HG03342 (cell line): Measurements from ENCODE around the gene SRRM5.
"Not testable (repeated sequence)": the region's sequence is repeated elsewhere in the genome, so short reads cannot be mapped to it uniquely, and the experiment has no call there.

Experiments
- ATAC-seq: cut with Tn5 transposase; IDR thresholded peaks from one replicate; pipeline ENCODE4 v1.9.1; 2021; ENCODE audit warnings: mild to moderate bottlenecking, moderate library complexity; ENCODE audit not compliant: unreplicated experiment

SRRM5 gene, protein sequence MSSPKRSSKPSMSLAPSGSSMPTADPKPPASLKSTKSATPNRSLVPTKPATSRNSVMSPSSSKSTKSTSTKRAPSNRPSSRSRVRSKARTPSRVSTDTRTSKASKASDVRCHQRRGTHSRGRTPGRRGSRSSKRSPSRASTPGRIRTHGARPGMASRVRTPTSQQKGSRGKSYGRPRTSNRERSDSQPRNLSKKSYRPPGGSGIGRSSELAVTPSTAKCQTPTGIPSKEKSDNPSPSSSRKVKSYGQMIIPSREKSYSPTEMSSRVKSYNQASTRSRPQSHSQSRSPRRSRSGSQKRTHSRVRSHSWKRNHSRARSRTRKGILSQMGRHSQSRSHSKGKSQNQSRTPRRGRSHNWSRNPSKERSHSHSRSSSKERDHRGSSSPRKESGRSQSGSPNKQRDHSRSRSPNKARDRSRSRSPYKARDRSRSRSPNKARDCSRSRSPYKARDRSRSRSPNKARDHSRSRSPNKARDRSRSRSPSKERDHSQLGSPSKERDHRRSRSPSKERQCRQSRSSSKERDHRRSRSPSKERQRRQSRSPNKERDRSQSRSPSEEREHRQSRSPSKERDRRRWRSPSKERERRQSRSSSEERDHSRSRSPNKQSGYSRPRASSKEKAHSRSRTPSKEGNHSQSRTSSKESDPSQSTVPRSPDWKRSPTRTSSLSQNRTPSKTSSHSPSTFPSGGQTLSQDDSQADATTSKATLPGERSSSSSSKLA

DNA sequence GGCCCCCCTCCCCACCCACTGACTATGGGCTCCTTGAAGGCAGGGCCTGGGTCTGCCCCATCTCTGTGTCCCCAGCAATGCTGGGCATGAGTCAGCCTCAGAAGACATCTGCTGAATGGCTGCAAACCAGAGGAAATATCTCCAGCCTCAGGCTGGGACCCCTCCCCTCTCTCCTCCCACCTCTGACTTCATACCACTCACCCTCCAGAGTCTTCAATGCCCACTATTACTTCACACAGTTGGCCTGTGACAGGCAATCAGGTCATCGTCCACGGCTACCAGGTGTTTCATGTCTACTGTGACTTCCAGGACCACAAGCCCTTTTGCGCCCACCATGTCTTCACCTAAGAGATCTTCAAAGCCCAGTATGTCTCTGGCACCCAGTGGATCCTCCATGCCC, at the start of gene SRRM5:
Gene SRRM5 (plus strand): TSS at position 301 of the 400 bp plus-strand sequence. CDS start 34 bp downstream, at position 335.
- no peak for ATAC-seq

DNA sequence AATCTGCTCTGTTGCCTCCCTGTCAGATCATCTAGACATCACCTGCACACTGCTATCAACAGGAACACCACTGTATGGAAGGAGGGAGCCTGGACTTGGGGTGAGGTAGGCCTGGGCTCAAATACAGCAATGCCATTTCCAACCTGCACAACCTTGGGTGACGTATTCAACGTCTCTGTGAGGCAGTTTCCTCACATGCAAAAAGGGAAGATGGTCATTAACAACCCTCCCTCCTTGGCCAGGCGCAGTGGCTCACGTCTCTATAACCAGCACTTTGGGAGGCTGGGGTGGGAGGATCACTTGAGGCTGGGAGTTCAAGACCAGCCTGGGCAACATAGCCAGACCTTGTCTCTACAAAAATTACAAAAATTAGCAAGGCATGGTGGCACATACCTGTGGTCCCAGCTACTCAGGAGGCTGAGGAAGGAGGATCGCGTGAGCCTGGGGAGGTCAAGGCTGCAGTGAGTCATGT, 49.6 kb upstream of the SRRM5 start:
- no peak for ATAC-seq

DNA sequence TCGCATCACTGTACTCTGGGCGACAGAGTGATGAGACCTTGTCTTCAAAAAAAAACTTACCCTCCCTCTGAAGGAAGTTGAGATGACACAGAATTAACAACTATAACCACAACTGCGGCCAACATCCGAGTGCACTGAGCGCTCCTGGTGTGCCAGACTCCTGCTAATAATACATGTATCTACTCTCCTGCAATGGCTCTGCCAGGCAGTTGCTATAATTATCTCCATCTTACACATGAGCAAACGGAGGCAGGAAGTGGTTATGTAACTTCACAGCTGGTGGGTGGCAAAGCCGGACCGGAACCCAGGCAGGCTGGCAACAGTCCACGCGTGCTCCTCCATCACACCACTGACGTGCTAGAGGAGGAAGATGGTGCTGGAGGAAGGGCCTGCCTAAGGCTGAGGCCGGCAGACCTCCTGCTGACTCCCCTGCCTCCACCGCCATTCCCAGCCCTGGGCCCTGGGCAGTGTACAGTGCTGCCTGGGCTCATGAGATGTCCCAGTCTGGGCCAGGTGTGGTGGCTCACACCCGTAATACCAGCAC, 49.1 kb upstream of the SRRM5 start:
- peak; percentile 68 for ATAC-seq

DNA sequence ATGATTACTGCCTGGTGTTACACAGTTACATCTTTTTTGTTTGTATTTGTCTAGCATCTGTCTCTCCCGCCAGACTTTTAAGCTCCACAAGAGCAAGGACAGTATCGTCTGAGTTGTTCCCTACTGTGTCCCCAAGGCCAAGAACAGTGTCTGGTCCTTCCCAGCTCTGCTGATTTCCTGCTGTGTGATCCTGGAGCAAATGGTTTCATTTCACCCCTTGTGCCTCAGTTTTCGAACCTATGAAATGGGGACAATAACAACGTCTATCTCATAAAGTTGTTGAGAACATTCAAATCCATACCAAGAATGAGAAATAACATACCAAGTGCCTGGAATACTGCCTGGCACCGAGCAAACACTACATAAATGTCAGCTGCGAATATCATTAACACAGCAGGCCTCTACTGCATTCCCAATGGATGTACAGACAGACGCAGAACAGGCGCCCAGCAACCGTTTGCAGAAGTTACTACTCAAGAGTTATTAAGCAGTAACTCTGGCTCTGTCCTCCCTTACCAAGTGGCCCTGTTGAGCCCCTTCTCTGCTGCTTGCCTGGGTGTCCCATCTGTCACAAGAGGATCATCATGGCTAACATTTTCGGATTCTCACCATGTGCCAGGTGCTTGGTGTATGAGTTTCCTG, 48.0 kb upstream of the SRRM5 start:
- ATAC-seq: no peak

DNA sequence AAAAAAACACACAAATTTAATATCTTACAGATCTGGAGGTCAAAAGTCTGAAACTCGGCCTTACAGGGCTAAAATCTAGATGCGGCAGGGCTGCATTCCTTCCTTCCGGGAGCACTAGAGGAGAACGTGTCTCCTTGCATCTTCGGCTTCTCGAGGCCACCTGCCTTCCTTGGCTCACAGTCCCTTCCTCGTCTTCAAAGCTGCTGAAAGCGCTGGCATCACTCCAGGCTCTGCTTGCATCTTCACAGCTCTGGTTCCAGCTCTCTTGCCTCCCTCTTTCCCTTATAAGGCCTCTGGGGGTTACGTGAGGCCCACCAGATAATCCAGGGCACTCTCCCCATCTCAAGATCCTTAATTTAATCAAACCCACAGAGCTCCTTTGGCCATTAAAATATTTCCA, 47.1 kb upstream of the SRRM5 start:
- no peak for ATAC-seq

DNA sequence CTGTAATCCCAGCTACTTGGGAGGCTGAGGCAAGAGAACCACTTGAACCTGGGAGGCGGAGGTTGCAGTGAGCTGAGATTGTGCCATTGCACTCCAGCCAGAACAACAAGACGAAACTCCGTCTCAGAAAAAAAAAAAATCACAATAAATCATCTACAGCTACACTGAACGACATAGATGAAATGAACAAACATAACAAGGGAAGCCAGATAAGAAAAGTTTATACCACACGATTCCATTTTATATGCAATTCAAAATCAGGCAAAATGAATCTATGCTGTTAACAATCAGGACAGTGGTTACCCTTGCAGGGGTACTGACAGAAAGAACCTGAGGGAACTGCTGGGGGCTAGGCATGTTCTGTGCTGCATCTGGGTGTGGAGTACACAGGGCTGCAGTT, 42.2 kb upstream of the SRRM5 start:
- ATAC-seq: no peak

DNA sequence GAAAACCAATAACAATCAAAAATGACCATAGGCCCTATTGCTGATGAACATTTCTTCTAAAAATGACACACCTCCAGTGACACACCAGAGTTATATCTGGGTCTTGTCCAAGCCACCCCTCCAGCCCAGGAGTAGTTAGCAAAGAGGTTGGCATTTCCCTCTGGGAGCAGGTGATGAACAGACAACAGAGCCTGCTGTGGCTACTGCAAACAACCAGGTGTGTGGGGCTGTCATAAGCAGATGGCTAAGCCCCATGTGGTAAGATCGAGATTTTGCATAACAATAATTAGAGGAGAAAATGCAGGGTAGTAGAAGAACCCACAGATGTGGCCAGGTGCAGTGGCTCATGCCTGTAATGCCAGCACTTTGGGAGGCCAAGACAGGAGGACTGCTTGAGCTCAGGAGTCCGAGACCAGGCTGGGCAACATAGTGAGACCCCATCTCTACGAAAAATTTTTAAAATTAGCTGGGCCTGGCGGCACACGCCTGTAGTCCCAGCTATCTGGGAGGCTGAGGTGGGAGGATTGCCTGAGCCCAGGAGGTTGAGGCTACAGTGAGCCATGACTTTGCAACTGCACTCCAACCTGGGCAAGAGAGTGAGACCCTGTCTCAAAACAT, 41.6 kb upstream of the SRRM5 start:
- ATAC-seq: no peak

DNA sequence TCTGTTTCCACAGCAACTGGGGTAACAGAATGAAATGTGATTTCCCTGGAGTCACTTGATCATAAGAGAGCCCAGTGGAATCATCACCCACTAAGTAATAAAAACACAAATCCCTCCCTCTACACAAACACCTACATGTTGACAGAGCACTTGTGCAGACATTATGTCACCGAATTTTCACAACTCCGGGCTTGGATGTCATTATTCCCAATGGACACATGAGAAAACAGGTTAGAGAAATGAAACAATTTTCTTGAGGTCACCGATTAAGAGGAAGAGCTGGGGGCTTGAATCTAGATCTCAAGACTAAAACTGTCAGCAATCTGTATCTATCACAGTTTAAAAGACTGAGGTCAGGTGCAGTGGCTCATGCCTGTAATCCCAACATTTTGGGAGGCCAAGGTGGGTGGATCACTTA, 39.7 kb upstream of the SRRM5 start:
- no peak for ATAC-seq

DNA sequence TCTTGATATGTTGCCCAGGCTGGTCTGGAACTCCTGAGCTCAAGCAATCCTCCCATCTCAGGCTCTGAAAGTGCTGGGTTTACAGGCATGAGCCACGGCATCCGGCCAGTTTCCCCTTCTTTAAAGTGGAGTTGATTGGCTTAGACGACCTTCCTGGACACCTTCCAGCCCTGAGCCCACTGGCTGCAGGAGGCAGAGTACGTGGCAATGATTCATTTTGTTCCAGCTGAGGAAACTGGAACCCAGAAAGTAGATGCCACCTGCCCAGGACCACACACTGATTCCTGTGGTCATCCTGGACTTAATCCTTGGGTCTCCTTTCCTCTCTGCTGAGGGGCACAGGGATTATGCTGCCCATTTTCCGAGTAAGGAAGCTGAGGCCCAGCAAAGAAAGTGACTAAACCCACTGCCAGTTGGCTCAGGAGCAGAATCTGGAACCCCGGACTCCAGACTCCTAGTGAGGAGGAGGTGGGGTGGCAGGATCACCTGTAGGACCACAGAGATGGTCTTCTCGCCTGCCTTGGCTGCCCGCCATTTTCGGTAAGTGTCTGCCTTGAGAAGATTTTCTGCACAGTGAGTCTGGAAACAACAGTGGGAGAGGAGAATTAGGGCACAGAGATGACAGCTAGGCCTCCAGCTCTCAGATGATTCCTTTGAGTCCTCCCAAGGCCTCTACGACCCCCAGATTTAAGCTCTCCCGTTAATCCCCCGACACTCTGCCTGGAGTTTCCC, 37.3 kb upstream of the SRRM5 start:
- ATAC-seq: no peak

DNA sequence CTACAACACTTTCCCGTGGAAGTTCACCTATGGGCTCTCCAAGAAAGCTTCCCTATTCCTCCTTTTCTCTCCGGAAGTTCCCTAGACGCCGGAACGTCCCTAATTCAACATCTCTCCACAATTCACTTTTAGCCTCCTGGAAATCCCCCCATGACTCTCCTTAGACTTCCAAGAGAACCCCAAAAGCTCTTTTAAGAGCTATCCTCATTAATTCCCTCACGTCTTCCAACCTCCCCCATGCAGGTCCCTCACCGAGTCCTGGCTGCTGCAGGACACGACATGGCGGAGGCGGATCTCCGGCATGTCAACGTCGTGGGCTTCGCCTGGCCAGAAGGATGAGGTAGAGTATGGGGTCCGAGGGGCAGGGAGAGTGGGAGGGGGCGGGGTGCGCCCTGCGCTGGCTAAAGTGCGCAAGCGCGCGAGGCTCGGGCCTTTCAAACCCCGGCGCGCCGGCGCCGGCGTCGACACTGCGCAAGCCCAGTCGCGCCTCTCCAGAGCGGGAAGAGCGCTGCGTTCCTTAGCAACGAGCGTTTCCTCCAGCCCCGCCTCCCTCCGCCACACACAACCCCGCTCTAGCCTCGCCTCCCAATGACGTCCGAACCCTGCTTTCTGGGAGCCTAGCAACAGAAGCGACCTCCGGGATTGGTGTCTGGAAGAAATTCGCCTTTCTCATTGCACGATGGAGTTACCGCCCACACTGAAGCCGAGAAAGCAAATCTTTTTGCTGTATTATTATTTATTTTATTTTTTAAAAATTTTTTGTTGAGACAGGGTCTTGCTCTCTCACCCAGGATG, 36.5 kb upstream of the SRRM5 start, which contains the start of the genes PINLYP and XRCC1:
Gene PINLYP (plus strand): TSS at position 646 of the 795 bp plus-strand sequence. CDS start 1,391 bp downstream, outside the sequence.
Gene XRCC1 (minus strand): TSS at position 372 of the 795 bp plus-strand sequence. CDS start 69 bp downstream, at position 303.
- ATAC-seq: peak; percentile 95

DNA sequence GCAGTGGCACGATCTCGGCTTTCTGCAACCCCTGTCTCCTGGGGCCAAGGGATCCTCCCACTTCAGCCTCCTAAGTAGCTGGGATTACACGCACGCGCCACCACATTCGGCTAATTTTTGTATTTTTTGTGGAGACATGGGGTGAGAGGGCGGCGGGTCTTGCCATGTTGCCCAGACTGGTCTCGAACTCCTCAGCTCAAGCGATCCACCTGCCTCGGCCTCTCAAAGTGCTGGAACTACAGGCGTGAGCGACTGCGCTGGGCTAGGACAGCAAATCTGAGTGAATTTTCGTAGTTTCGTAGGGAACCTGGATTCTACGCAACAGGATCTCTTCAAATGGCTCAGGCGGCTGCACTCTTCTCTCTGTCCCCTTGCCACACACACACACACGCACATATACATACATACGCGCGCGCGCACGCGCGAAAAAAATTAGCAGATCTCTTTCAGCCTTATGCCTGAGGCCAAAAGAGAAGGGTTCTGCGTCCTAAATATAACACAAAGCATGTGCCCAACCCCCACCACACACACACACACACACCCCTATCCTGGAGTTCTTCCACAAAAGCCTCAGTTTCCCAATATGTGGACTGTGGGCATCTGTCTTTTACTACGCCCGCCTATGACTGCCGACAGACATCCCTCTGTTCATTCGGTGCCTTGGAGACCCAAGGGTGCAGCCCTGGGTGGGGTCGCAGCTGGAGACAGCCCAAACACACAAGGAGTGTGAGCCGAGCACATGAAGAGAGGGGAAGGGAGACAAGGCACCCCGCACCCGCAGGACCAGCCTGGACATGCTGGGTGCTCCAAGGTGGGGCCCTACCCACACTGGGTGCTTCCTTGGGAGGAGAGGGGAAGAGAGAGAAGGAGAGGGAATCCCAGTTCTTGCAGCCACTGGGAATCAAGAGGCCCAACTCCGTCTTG, 35.7 kb upstream of the SRRM5 start:
- ATAC-seq: no peak

DNA sequence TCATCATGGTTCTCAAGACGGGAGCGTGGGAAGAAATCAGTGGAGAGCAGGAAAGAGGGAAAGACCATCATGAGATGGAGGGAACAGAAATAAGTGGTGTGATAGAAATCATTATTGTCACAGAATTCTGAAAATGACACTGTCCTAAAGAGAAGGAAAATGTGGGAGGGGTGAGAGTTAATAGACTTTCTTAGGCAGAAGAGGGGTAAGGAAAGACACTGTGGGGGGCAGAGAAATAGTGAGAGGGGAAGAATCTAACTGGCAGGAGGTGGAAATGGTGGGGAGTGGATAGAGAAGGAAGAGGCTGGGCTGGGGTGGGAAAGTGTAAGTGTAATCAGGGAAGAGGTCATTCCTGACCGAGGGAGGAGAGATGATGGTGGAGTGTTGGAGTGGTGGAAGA, 33.1 kb upstream of the SRRM5 start:
- ATAC-seq: no peak

DNA sequence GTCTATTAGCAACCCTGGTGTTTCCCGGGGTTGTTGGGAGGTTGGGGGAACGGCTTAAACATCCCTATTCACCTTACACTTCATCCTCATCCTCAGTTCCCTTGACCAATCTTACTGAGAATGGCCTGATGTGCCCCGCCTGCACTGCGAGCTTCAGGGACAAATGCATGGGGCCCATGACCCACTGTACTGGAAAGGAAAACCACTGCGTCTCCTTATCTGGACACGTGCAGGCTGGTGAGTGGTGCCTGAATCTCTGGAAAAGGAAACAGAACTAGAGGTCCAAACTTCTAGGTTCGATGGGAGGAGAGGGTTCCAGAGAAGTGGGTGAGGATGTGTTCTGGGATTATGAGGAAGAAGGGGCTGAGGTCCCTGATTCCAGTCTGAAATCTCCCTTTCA, 30.4 kb upstream of the SRRM5 start:
- ATAC-seq: no peak

DNA sequence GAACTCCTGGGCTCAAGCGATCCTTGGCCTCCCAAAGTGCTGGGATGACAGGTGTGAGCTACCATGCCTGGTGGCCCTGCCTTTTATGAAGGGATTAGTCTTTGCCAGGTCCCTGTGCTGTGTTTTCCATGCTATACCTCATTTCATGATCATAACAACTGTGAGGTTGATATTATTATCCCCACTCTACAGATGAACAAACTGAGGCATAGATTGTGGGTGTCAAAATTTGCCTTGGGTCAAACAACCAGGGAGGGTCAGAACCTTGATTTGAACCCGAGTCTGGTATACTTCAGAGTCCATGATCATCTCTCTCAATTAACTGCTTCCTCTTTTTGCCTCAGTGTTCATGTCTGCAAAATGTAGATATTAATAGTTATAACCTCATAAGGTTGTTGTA, 29.4 kb upstream of the SRRM5 start:
- ATAC-seq: no peak

DNA sequence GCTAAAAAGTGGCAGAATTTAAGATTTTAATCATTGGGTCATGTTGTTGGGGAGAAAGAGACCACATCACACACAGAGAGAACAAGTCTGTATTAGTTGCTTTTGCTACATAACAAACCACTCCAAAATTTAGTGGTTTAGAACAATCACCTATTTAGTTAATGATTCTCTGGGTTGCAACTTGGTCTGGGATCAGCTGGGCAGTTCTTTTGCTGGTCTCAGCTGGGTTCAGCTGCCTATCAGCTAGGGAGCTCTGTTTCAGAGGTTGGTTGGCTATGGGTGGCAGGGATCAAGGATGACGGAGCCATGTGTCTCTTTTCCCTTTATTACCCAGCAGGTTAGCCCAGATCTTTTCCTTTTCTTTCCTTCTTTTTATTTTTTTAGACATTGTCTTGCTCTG, 27.4 kb upstream of the SRRM5 start:
- peak; percentile 42 for ATAC-seq

DNA sequence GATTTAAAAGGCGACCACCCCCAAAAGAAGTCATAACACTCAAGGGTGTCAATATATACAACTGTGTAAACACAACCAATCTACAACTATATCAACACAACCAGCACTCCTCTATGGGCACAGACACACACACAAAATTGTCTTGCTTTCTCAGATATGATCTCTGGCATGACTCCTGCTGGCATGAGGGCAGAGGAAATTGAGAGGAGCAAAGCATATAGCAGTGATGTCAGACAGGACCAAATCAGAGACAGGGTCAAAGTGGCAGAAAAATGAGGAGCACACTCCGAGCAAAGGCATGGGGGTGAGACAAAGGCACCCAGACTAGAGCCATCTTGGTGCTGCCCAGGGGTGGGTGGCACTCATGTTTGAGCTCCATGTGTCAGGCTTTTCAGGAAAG, 25.5 kb upstream of the SRRM5 start:
- no peak for ATAC-seq

DNA sequence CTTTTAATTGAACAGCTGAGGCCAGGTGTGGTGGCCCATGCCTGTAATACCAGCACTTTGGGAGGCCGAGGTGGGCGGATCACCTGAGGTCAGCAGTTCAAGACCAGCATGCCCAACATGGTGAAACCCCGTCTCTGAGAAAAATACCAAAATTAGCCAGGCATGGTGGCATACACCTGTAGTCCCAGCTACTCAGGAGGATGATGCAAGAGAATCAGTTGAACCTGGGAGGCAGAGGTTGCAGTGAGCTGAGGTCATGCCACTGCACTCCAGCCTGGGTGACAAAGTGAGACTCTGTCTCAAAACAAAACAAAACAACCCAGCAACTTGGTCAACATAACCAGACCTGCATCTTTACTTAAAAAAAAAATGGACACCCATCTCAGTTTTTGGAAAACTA, 24.9 kb upstream of the SRRM5 start:
- ATAC-seq: not testable (repeated sequence)

DNA sequence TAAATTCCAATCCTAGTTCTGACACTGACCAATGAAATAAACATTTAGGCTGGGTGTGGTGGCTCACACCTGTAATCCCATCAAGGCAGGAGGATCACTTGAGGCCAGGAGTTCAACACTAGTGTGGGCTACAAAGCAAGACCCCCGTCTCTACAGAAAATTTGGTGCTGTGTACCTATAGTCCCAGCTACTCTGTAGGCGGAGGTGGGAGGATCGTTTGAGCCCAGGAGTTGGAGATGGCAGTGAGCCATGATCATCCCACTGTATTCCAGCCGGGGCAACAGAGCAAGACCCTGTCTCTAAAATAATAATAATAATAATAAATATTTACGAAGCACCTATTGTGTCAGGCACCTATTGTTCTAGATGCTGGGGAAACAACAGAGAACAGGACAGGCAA, 22.6 kb upstream of the SRRM5 start:
- ATAC-seq: no peak
